Activated naive CD8-positive, alpha-beta T cell treated with anti-CD3 and anti-CD28 coated beads, Interleukin-2, amount 50 U/mL, for 24 hours (primary cell): Measurements from ENCODE around the gene TBC1D9B.

Source experiments
- ATAC-seq: fragments of 150-1000 bp; cut with Tn5 transposase; one replicate; pipeline ENCODE4 v1.10.0; 2021
- DNase-seq: peaks from one replicate; pipeline ENCODE4 v3.0.0; 2021
- H3K27ac Mint-ChIP-seq: one replicate; pipeline ENCODE4 v1.8.0; 2021; ENCODE audit warnings: mild to moderate bottlenecking, mixed read lengths
- H3K27me3 Mint-ChIP-seq: one replicate; pipeline ENCODE4 v1.8.0; 2021; ENCODE audit warnings: mixed read lengths
- H3K36me3 Mint-ChIP-seq: one replicate; pipeline ENCODE4 v1.8.0; 2021; ENCODE audit warnings: low read depth, mixed read lengths
- H3K4me1 Mint-ChIP-seq: one replicate; pipeline ENCODE4 v1.8.0; 2021; ENCODE audit warnings: mixed read lengths
- H3K4me3 Mint-ChIP-seq: one replicate; pipeline ENCODE4 v1.8.0; 2021; ENCODE audit warnings: mild to moderate bottlenecking, moderate library complexity, mixed read lengths
- H3K9me3 Mint-ChIP-seq: one replicate; pipeline ENCODE4 v1.8.0; 2021; ENCODE audit warnings: mixed read lengths

The TBC1D9B gene

GRCh38 chr5:179812135-179812825 is 95.4 kb downstream of the TBC1D9B start:
- Mint-ChIP-seq H3K9me3 (no peaks in the 10 kb centered on the region), H3K27me3 (no peaks in the 10 kb centered on the region), H3K4me1 (no peaks in the 10 kb centered on the region), H3K27ac (no peak overlapping the region), H3K4me3 (no peak overlapping the region), H3K36me3 (peaks cover 4% of the 10 kb centered on the region)
- DNase-seq (no peak), ATAC-seq (no peak)
